NAMALWA (cell line): ENCODE data around the gene SMARCA4.

Experiments
- DNase-seq: peaks from one replicate; pipeline ENCODE4 v3.0.0-alpha.2; 2015; ENCODE audit warnings: low spot score

SMARCA4 gene

GRCh38 chr19:11012507-11012906, 51.7 kb downstream of the SMARCA4 start:
- no peak for DNase-seq

GRCh38 chr19:11013771-11014170, 52.9 kb downstream of the SMARCA4 start:
- no peak for DNase-seq

GRCh38 chr19:11014403-11014911, 53.6 kb downstream of the SMARCA4 start:
- no peak for DNase-seq

- no peak for DNase-seq
Measured at GRCh38 chr19:11016631-11017030, 55.8 kb downstream of the SMARCA4 start.

GRCh38 chr19:11017275-11018035, 56.6 kb downstream of the SMARCA4 start:
- no peak for DNase-seq

- no peak for DNase-seq
Measured at GRCh38 chr19:11018179-11018578, 57.3 kb downstream of the SMARCA4 start.

- DNase-seq = no peak
Measured at GRCh38 chr19:11018763-11019162, 57.9 kb downstream of the SMARCA4 start.

- DNase-seq = no peak
Measured at GRCh38 chr19:11019262-11019661, 58.4 kb downstream of the SMARCA4 start.

GRCh38 chr19:11019824-11020223, 59.0 kb downstream of the SMARCA4 start:
- no peak for DNase-seq

- DNase-seq = no peak
Measured at GRCh38 chr19:11020423-11020822, 59.6 kb downstream of the SMARCA4 start.

GRCh38 chr19:11020982-11021759, 60.3 kb downstream of the SMARCA4 start:
- DNase-seq = no peak

- no peak for DNase-seq
Measured at GRCh38 chr19:11021760-11022144, 60.9 kb downstream of the SMARCA4 start.

- no peak for DNase-seq
Measured at GRCh38 chr19:11023016-11023415, 62.2 kb downstream of the SMARCA4 start.

- DNase-seq = no peak
Measured at GRCh38 chr19:11023710-11024109, 62.9 kb downstream of the SMARCA4 start.

- DNase-seq = no peak
Measured at GRCh38 chr19:11024259-11024658, 63.4 kb downstream of the SMARCA4 start.

- no peak for DNase-seq
Measured at GRCh38 chr19:11025006-11025405, 64.2 kb downstream of the SMARCA4 start.

GRCh38 chr19:11025445-11025844, 64.6 kb downstream of the SMARCA4 start:
- DNase-seq = no peak

- no peak for DNase-seq
Measured at GRCh38 chr19:11025997-11026396, 65.2 kb downstream of the SMARCA4 start.

GRCh38 chr19:11027381-11027780, 66.6 kb downstream of the SMARCA4 start:
- DNase-seq = no peak

- DNase-seq = no peak
Measured at GRCh38 chr19:11028146-11028545, 67.3 kb downstream of the SMARCA4 start.

- no peak for DNase-seq
Measured at GRCh38 chr19:11031421-11032070, 70.7 kb downstream of the SMARCA4 start.

- no peak for DNase-seq
Measured at GRCh38 chr19:11033251-11033650, 72.4 kb downstream of the SMARCA4 start.

GRCh38 chr19:11033763-11034162, 72.9 kb downstream of the SMARCA4 start:
- no peak for DNase-seq
